HepG2 (cell line): ENCODE measurements around the gene TXNL4A. TPM values are rescaled to one million over a fixed set of nuclear protein-coding genes. Genes with fewer than 3 reads are reported as not detected.

ENCODE experiments used
- GRHL1 ChIP-seq: sonication (generic); formaldehyde crosslinking; conservative IDR thresholded peaks from 2 replicates; pipeline ENCODE4 v1.8.0; 2022; ENCODE audit warnings: missing genetic modification reagents
- HNRNPH1 ChIP-seq: fragments of 200-400 bp; formaldehyde crosslinking; optimal IDR thresholded peaks from 2 replicates; pipeline ENCODE3; 2017; ENCODE audit warnings: mild to moderate bottlenecking, low read depth, low read length
- PBX3 ChIP-seq: sonication (generic); formaldehyde crosslinking; IDR thresholded peaks from 2 replicates; pipeline ENCODE4 v1.8.1; 2023; ENCODE audit warnings: missing genetic modification reagents, inconsistent platforms, borderline replicate concordance
- ZNF121 ChIP-seq: sonication (generic); formaldehyde crosslinking; IDR thresholded peaks from 2 replicates; pipeline ENCODE4 v1.5.0; 2020; ENCODE audit warnings: mild to moderate bottlenecking, missing genetic modification reagents
- ZNF142 ChIP-seq: sonication (generic); formaldehyde crosslinking; IDR thresholded peaks from 2 replicates; pipeline ENCODE4 v1.4.0; 2020; ENCODE audit warnings: missing genetic modification reagents
- ZNF260 ChIP-seq: sonication (generic); formaldehyde crosslinking; IDR thresholded peaks from 2 replicates; pipeline ENCODE4 v1.4.0; 2020; ENCODE audit warnings: missing genetic modification reagents, low read depth, mild to moderate bottlenecking, borderline replicate concordance
- ZNF530 ChIP-seq: sonication (generic); formaldehyde crosslinking; IDR thresholded peaks from 2 replicates; pipeline ENCODE4 v1.5.0; 2020; ENCODE audit warnings: low read depth, mild to moderate bottlenecking, missing genetic modification reagents
- ZNF546 ChIP-seq: sonication (generic); formaldehyde crosslinking; conservative IDR thresholded peaks from 2 replicates; pipeline ENCODE4 v1.8.1; 2023; ENCODE audit warnings: mild to moderate bottlenecking, missing genetic modification reagents
- ZNF850 ChIP-seq: sonication (generic); formaldehyde crosslinking; conservative IDR thresholded peaks from 2 replicates; pipeline ENCODE4 v1.9.0; 2021; ENCODE audit warnings: mild to moderate bottlenecking, missing genetic modification reagents
- polyA plus RNA-seq, 8 experiments: library from polyadenylated mRNA; depleted of rRNA in 3 of 8; stranded (reverse) in 7 of 8; unstranded in 1 of 8; fragments of >200 nt; fragmentation: Illumina TruSeq in 4 of 8; extraction: Trizol in 4 of 8; gene quantifications; 2 replicates each; pipeline versions ENCODE4 v1.2.1 to v1.2.3, GENCODE V29; 2011 to 2016; ENCODE audit warnings: low read depth in 4 of 8, missing spikeins in 1 of 8, mixed read lengths in 1 of 8; ENCODE audit not compliant: insufficient read depth in 1 of 8
- total RNA-seq, 5 experiments: library from RNA; depleted of rRNA; stranded (reverse); fragments of >200 nt; fragmentation: Illumina TruSeq; extraction: Trizol; gene quantifications; 2 replicates each; pipeline ENCODE4 v1.2.3, GENCODE V29; 2016; ENCODE audit warnings: low read depth in 1 of 5
- TF ChIP-seq, protein P1 (sequence below): IDR thresholded peaks from 2 replicates; pipeline ENCODE4 v1.6.1; 2018; ENCODE audit warnings: missing genetic modification reagents
- TF ChIP-seq, protein P2 (sequence below): sonication (generic); formaldehyde crosslinking; conservative IDR thresholded peaks from 2 replicates; pipeline ENCODE4 v1.4.0; 2020; ENCODE audit warnings: mild to moderate bottlenecking, missing genetic modification reagents, moderate library complexity
- TF ChIP-seq, protein P3 (sequence below): sonication (generic); formaldehyde crosslinking; IDR thresholded peaks from 2 replicates; pipeline ENCODE4 v1.8.1; 2023; ENCODE audit warnings: mild to moderate bottlenecking, missing genetic modification reagents

The TXNL4A gene
- total and polyA plus RNA-seq, 2 of the 13 experiments (the other 11 are each of a cell fraction or from before 2014, with no cell fraction given), result 172 to 202 TPM

GRCh38 chr18:80033181-80034067, 45.1 kb upstream of the TXNL4A start (continued):
- TF ChIP-seq ZNF142 (CRISPR knock-in tag) (no peak), ZNF530 (no peak), ZNF121 (CRISPR knock-in tag) (no peak), ZNF850 (no peak), ZNF260 (CRISPR knock-in tag) (no peak), GRHL1 (CRISPR knock-in tag) (no peak), PBX3 (CRISPR knock-in tag) (no peak), ZNF546 (no peak), HNRNPH1 (no peak)
- TF ChIP-seq, protein P1, sequence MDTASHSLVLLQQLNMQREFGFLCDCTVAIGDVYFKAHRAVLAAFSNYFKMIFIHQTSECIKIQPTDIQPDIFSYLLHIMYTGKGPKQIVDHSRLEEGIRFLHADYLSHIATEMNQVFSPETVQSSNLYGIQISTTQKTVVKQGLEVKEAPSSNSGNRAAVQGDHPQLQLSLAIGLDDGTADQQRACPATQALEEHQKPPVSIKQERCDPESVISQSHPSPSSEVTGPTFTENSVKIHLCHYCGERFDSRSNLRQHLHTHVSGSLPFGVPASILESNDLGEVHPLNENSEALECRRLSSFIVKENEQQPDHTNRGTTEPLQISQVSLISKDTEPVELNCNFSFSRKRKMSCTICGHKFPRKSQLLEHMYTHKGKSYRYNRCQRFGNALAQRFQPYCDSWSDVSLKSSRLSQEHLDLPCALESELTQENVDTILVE (CRISPR knock-in tag), result 0 out of 2 replicates have a peak, but pooled peaks have one; percentile 17
- TF ChIP-seq, protein P2, sequence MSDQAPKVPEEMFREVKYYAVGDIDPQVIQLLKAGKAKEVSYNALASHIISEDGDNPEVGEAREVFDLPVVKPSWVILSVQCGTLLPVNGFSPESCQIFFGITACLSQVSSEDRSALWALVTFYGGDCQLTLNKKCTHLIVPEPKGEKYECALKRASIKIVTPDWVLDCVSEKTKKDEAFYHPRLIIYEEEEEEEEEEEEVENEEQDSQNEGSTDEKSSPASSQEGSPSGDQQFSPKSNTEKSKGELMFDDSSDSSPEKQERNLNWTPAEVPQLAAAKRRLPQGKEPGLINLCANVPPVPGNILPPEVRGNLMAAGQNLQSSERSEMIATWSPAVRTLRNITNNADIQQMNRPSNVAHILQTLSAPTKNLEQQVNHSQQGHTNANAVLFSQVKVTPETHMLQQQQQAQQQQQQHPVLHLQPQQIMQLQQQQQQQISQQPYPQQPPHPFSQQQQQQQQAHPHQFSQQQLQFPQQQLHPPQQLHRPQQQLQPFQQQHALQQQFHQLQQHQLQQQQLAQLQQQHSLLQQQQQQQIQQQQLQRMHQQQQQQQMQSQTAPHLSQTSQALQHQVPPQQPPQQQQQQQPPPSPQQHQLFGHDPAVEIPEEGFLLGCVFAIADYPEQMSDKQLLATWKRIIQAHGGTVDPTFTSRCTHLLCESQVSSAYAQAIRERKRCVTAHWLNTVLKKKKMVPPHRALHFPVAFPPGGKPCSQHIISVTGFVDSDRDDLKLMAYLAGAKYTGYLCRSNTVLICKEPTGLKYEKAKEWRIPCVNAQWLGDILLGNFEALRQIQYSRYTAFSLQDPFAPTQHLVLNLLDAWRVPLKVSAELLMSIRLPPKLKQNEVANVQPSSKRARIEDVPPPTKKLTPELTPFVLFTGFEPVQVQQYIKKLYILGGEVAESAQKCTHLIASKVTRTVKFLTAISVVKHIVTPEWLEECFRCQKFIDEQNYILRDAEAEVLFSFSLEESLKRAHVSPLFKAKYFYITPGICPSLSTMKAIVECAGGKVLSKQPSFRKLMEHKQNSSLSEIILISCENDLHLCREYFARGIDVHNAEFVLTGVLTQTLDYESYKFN (CRISPR knock-in tag), result no peak
- TF ChIP-seq, protein P3, sequence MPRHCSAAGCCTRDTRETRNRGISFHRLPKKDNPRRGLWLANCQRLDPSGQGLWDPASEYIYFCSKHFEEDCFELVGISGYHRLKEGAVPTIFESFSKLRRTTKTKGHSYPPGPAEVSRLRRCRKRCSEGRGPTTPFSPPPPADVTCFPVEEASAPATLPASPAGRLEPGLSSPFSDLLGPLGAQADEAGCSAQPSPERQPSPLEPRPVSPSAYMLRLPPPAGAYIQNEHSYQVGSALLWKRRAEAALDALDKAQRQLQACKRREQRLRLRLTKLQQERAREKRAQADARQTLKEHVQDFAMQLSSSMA (CRISPR knock-in tag), result no peak; the same call in 1 of the 2 replicates
